ENCODE data around the gene EDRF1. TPM values are rescaled to one million over a fixed set of nuclear protein-coding genes. Genes with fewer than 3 reads are reported as not detected.

Gene EDRF1
- total and polyA plus RNA-seq, 10 of the 15 experiments (the other 5 are each of a cell fraction or from before 2014, with no cell fraction given), result 16.8 to 99.7 (median 42.9) TPM

- TF ChIP-seq SREBF1 (IDR thresholded peaks at IDR 0.05; ENCODE audit: low read length), result no peak
- TF ChIP-seq SKIL (IDR thresholded peaks at IDR 0.05; ENCODE audit: low read depth, poor library complexity, severe bottlenecking), result no peak
- no peak for TF ChIP-seq USF1 (IDR thresholded peaks at IDR 0.05; ENCODE audit: borderline replicate concordance, extremely low read length, insufficient read depth, low read depth, low read length)
- TF ChIP-seq ATF3 (IDR thresholded peaks at IDR 0.05; ENCODE audit: borderline replicate concordance, extremely low read depth, low read depth, low read length), result no peak
- TF ChIP-seq PRDM15 (CRISPR knock-in tag; IDR thresholded peaks at IDR 0.05), result no peak
- TF ChIP-seq NR2C1 (IDR thresholded peaks at IDR 0.05), result no peak
- no peak for TF ChIP-seq ZBTB40 (IDR thresholded peaks at IDR 0.05; ENCODE audit: borderline replicate concordance)
- no peak for TF ChIP-seq ZNF384 (IDR thresholded peaks at IDR 0.05; ENCODE audit: borderline replicate concordance, low read depth, low read length)
- Histone ChIP-seq H3K4me1 (ENCODE audit: control insufficient read depth, insufficient read depth, low read length) (0 out of 2 replicates have a peak, but pooled peaks cover under 1% of the 10 kb centered on the region), H3K27ac (ENCODE audit: control insufficient read depth, insufficient read depth) (no peak overlapping the region), H3K9ac (ENCODE audit: control insufficient read depth, insufficient read depth, low read length) (no peak overlapping the region), H3K4me3 (no peak overlapping the region), H4K20me1 (ENCODE audit: control insufficient read depth, insufficient read depth) (no peaks in the 10 kb centered on the region), H3K27me3 (replicated peaks in 1 of 2; ENCODE audit: control insufficient read depth in 2 of 2, insufficient read depth in 2 of 2, low read length in 1 of 2) (no peaks in the 10 kb centered on the region), H3K4me2 (ENCODE audit: control insufficient read depth, insufficient read depth) (no peak overlapping the region), H2AFZ (ENCODE audit: control insufficient read depth, low read depth, low read length) (no peak overlapping the region), H3K79me2 (ENCODE audit: control insufficient read depth, insufficient read depth, low read length) (peaks cover 7% of the 10 kb centered on the region), H3K9me3 (replicated peaks; ENCODE audit: control insufficient read depth, insufficient read depth, low read length) (no peaks in the 10 kb centered on the region), H3K36me3 (ENCODE audit: control insufficient read depth in 2 of 2, insufficient read depth in 2 of 2, low read length in 1 of 2) (peaks cover 9 to 39% of the 10 kb centered on the region in 2 experiments)
- ATAC-seq (no peak), DNase-seq (ENCODE audit: low read depth, low spot score) (no peak), FAIRE-seq (no peak)
- no TSS peak for BruUV-seq (replicated peaks)
- ChIA-PET CTCF (no interaction called here), POLR2A (interaction anchor here (0.6 kb wide), 1 partner anchor 104 kb away, joined by 5 read pairs; no protein-coding TSS in a partner anchor), RAD21 (ENCODE audit: unreplicated experiment) (no interaction called here), SMC1A (ENCODE audit: uncharacterized antibody, unreplicated experiment) (no interaction called here)
- intact Hi-C loops (cut with micrococcal nuclease; ENCODE audit: unreplicated experiment) (no loop called here), in situ Hi-C loops (cut with MboI) (no loop called here)
- 93% methylated on average over 7 of the region's 7 CpGs for WGBS (ENCODE audit: insufficient coverage, insufficient replicate concordance, low lambda C conversion rate, missing lambda C conversion rate)
Measured at GRCh38 chr10:125726914-125727313, 7.4 kb downstream of the EDRF1 start.

All from GM12878 (cell line).